Left lung (tissue), 10 donors: ENCODE results near the gene F12. TPM values are rescaled to one million over a fixed set of nuclear protein-coding genes. Genes with fewer than 3 reads are reported as not detected.

Experiments
- ATAC-seq: fragments of 200-7000 bp; cut with Tn5 transposase; one replicate; pipeline ENCODE4 v1.9.1; 2020; ENCODE audit warnings: moderate library complexity
- DNase-seq, 4 donors: peaks; one replicate each; pipeline ENCODE4 v3.0.0-alpha.2; 2013 to 2020
- H3K27ac ChIP-seq, 2 donors: fragments of 200-600 bp; sonication (generic) in 1 of 2; one replicate each; pipeline versions ENCODE4 v1.5.0 to v1.8.0; 2020 to 2021
- H3K27me3 ChIP-seq, 2 donors: fragments of 200-600 bp; sonication (generic) in 1 of 2; one replicate each; pipeline versions ENCODE4 v1.5.0 to v1.8.0; 2020 to 2021
- H3K36me3 ChIP-seq, 2 donors: fragments of 200-600 bp; sonication (generic) in 1 of 2; one replicate each; pipeline versions ENCODE4 v1.5.0 to v1.8.0; 2020 to 2021
- H3K4me1 ChIP-seq, 2 donors: fragments of 200-600 bp; one replicate each; pipeline ENCODE4 v1.8.0; 2021
- H3K4me3 ChIP-seq, 2 donors: fragments of 200-600 bp; sonication (generic) in 1 of 2; one replicate each; pipeline versions ENCODE4 v1.5.0 to v1.8.0; 2020 to 2021; ENCODE audit warnings: mild to moderate bottlenecking in 1 of 2
- H3K9me3 ChIP-seq, 2 donors: fragments of 200-600 bp; sonication (generic) in 1 of 2; one replicate each; pipeline versions ENCODE4 v1.5.0 to v1.8.0; 2020 to 2021
- intact Hi-C, 2 donors: fragments of 100-400 bp; cut with DNase I; formaldehyde crosslinking; loops; one replicate each; pipeline versions ENCODE4 v1.11.2 to v1.14.2; 2022
- polyA plus RNA-seq, 6 donors: library from polyadenylated mRNA; unstranded; fragments of 120-200 nt; gene quantifications; one replicate each; pipeline ENCODE4 v1.2.1, GENCODE V29; 2013; ENCODE audit not compliant: insufficient read length in 6 of 6
- total RNA-seq, 2 donors: library from RNA; stranded (reverse); fragmentation: NEBNext Ultra II Directional; extraction: Animal tissue kit (Norgen Biotek cat#: 25700); gene quantifications; one replicate each; pipeline ENCODE4 v1.2.1, GENCODE V29; 2021
- TF ChIP-seq, protein P1 (sequence below), 2 donors: fragments of 200-600 bp; sonication (generic) in 1 of 2; IDR thresholded peaks; one replicate each; pipeline versions ENCODE4 v1.5.0 to v1.8.0; 2021; ENCODE audit warnings: antibody characterized with exemption in 2 of 2
- donor health status: DM: no; HTN: yes; CAD: no.
- donor health status: DM: no; HTN: no; CAD: no.

Gene F12
- total and polyA plus RNA-seq, 8 donors: 0.20 to 1.1 (median 0.35) TPM; not detected in 1

DNA sequence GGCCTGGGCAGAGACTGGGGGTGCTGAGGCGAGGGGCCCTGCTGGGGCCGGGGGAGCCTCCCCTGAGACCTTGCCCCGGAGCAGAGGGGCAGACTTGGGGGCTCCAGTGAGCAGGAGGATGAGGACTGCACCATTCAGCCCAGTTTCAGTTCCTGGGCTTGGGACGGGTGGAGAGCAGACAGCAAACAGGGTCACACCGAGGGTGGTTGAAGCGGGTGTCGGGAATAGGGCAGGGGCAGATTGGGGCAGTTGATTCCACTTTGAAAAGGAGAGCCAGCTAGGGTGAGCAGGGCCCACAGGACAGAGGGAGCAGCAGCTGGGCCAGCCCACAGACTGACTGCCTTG, 21.6 kb upstream of the F12 start:
- peaks cover 6 to 69% of the 10 kb centered on the region in 2 donors for H3K4me1 ChIP-seq
- H3K27me3 ChIP-seq: no peaks in the 10 kb centered on the region
- H3K27ac ChIP-seq: peak overlapping the region in 1 of 2 donors; percentile 96
- DNase-seq (no peak), ATAC-seq (no peak)
- intact Hi-C loops: no loop called here
- no peaks in the 10 kb centered on the region for H3K9me3 ChIP-seq
- H3K4me3 ChIP-seq: peak overlapping the region in 1 of 2 donors; percentile 18
- H3K36me3 ChIP-seq: peaks cover 0 to 57% of the 10 kb centered on the region in 2 donors
- TF ChIP-seq, protein P1, sequence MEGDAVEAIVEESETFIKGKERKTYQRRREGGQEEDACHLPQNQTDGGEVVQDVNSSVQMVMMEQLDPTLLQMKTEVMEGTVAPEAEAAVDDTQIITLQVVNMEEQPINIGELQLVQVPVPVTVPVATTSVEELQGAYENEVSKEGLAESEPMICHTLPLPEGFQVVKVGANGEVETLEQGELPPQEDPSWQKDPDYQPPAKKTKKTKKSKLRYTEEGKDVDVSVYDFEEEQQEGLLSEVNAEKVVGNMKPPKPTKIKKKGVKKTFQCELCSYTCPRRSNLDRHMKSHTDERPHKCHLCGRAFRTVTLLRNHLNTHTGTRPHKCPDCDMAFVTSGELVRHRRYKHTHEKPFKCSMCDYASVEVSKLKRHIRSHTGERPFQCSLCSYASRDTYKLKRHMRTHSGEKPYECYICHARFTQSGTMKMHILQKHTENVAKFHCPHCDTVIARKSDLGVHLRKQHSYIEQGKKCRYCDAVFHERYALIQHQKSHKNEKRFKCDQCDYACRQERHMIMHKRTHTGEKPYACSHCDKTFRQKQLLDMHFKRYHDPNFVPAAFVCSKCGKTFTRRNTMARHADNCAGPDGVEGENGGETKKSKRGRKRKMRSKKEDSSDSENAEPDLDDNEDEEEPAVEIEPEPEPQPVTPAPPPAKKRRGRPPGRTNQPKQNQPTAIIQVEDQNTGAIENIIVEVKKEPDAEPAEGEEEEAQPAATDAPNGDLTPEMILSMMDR (IDR thresholded peaks at IDR 0.05): no peak

DNA sequence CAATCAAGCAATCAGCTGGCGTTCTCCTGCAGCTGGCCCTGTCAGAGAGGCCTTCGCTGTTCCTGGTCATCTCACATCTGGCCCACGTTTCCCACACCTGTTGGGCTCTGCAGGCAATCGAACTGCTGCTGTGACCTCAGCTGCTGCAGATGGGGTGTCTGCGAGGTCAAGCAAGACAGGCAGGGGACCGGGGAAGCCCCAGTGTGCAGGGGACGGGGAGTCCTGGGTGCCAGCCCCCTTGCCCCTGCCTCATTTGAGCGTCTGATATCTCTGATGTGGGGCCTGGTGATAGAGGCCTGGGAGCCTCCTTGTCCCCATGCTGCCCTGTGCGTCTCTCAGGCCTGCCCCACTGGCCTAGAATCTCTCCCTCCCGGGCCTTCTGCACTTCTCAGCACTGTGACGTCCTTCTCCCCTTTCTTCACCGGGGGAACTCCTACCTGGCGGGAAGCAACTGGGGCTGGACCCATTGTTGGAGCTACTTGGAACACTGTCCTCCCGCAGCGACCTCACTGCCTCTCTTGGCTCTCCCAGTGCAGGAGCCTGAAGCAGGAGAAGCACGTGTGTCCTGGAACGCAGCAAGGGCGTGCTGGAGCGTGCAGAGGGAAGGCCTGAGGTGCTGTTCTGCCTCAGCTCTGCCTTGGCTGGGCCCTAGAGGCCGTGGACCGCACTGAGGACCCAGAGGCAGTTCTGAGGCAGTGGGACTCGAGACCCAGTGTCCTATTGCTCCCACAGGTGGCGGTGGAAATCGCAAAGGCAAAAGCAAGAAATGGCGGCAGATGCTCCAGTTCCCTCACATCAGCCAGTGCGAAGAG, 21.0 kb upstream of the F12 start:
- DNase-seq (no peak), ATAC-seq (no peak)
- H3K27ac ChIP-seq: peak overlapping the region in 1 of 2 donors; percentile 96
- H3K27me3 ChIP-seq: no peaks in the 10 kb centered on the region
- peaks cover 0 to 51% of the 10 kb centered on the region in 2 donors for H3K36me3 ChIP-seq
- H3K4me1 ChIP-seq: peaks cover 10 to 73% of the 10 kb centered on the region in 2 donors
- intact Hi-C loops: no loop called here
- H3K9me3 ChIP-seq: no peaks in the 10 kb centered on the region
- peak overlapping the region in 1 of 2 donors; percentile 1 for H3K4me3 ChIP-seq
- TF ChIP-seq, protein P1 (IDR thresholded peaks at IDR 0.05): no peak

DNA sequence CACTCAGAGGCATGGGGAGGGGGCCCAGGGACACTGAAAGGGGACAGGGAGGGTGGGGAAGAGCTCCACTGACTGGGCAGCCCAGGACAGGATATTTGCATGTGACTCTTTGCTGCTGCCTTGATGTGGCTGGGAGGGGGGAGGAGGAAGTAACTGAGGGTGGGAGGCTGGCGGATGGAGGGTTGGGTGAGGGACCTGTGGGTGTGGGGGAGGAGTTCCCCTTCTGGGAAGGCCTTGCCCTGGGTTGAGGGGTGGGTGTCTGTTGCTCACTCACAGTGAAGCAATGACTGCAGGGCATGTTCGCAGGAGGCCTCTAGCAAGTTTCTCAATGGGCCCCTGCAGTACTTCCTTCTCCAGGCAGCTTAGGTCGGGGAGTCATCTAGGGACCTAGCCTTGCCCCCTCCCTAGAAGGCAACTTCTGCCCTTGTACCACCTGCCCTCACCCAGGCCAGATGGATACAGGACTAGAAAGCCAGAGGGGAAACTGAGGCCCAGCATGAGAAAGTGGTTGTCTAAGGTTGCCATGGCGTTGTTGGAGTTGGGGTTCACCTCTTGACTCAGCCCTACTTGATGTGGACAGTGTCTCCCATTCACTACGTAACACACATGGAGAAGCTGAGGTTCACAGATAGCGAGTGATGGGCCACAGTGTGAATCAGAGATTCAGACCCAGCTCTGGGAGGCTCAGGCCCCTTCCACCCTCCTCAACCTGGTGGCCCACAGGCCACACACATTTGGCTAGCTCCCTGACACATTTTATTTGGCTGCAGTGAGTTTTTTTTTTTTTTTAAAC, 20.1 kb upstream of the F12 start:
- peak; percentile 8 for ATAC-seq
- H3K36me3 ChIP-seq: peaks cover 0 to 42% of the 10 kb centered on the region in 2 donors
- DNase-seq: peak in 2 of 4 donors; percentile 91 to 93
- H3K4me3 ChIP-seq: peak overlapping the region in 1 of 2 donors; percentile 91
- H3K4me1 ChIP-seq: peaks cover 12 to 79% of the 10 kb centered on the region in 2 donors
- TF ChIP-seq, protein P1 (IDR thresholded peaks at IDR 0.05): no peak
- intact Hi-C loops: no loop called here
- H3K27me3 ChIP-seq: no peaks in the 10 kb centered on the region
- H3K27ac ChIP-seq: peak overlapping the region; percentile 70 to 96
- no peaks in the 10 kb centered on the region for H3K9me3 ChIP-seq

DNA sequence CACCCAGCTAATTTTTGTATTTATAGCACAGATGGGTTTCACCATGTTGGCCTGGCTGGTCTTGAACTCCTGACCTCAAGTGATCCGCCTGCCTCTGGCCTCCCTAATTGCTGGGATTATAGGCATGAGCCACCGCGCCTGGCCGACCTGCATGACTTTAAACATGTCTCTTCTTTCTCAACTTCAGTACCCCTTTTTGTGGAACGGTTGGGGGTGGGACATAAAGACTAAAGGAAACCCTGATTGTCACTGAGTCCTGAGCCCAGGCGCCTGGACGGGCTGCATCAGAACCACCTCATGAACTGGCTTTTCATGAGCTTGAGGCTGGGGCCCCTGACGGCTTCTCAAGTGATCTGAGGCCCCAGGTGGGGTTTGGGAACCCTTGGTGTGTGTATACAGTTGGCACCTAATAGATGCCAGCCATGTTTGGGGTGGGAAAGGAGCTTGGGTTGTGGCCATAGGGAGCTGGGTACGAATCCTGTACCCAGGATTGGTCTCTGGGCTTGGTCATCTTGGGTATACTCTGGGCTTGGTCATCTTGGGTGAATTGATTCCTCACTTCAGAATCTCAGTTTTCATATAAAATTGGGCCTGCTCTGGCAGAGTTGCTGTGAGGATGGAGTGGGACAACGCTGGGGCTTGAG, 19.3 kb upstream of the F12 start:
- Histone ChIP-seq H3K27ac (peak overlapping the region; percentile 70 to 96), H3K4me1 (peaks cover 12 to 75% of the 10 kb centered on the region in 2 donors), H3K4me3 (peak overlapping the region in 1 of 2 donors; percentile 91), H3K36me3 (peaks cover 0 to 34% of the 10 kb centered on the region in 2 donors), H3K9me3 (no peaks in the 10 kb centered on the region), H3K27me3 (no peaks in the 10 kb centered on the region)
- DNase-seq (no peak), ATAC-seq (no peak)
- intact Hi-C loops: no loop called here
- TF ChIP-seq, protein P1 (IDR thresholded peaks at IDR 0.05): no peak
